ENCODE results near the gene SLC49A3.

SLC49A3 gene

GRCh38 chr4:726235-726787 is 37.4 kb upstream of the SLC49A3 start:
- TF ChIP-seq CTCF (IDR thresholded peaks at IDR 0.05; ENCODE audit: borderline replicate concordance, extremely low read depth, low read length, poor library complexity, severe bottlenecking): no peak
- no peak for TF ChIP-seq EZH2 (IDR thresholded peaks at IDR 0.05; ENCODE audit: borderline replicate concordance, low read depth, low read length, severe bottlenecking)
- Histone ChIP-seq H3K27ac (ENCODE audit: low read length) (no peak overlapping the region), H3K4me3 (ENCODE audit: low read depth in 1 of 2, low read length in 2 of 2) (no peak overlapping the region), H3K9me3 (ENCODE audit: insufficient read depth, low read length, severe bottlenecking) (no peaks in the 10 kb centered on the region), H3K79me2 (ENCODE audit: insufficient read depth, low read length) (peaks cover 81% of the 10 kb centered on the region), H3K27me3 (ENCODE audit: insufficient read depth, low read length, poor library complexity) (no peaks in the 10 kb centered on the region), H3K36me3 (ENCODE audit: insufficient read depth, low read length) (peaks cover 46% of the 10 kb centered on the region), H4K20me1 (ENCODE audit: insufficient read depth, low read length) (peaks cover 83% of the 10 kb centered on the region), H2AFZ (ENCODE audit: low read depth, low read length) (no peak overlapping the region), H3K4me1 (ENCODE audit: insufficient read depth, low read length) (no peaks in the 10 kb centered on the region), H3K4me2 (ENCODE audit: insufficient read depth, low read length) (no peak overlapping the region), H3K9ac (ENCODE audit: low read depth, low read length) (no peak overlapping the region)
- ATAC-seq (ENCODE audit: insufficient read depth, low read depth) (no peak; the same call in 2 of the 3 replicates), DNase-seq (no peak)

- Histone ChIP-seq H3K36me3 (ENCODE audit: insufficient read depth, low read length) (peaks cover 43% of the 10 kb centered on the region), H2AFZ (ENCODE audit: low read depth, low read length) (no peak overlapping the region), H3K4me3 (ENCODE audit: low read depth in 1 of 2, low read length in 2 of 2) (no peak overlapping the region), H3K27me3 (ENCODE audit: insufficient read depth, low read length, poor library complexity) (no peaks in the 10 kb centered on the region), H3K9ac (ENCODE audit: low read depth, low read length) (no peak overlapping the region), H3K79me2 (ENCODE audit: insufficient read depth, low read length) (peaks cover 87% of the 10 kb centered on the region), H3K27ac (ENCODE audit: low read length) (no peak overlapping the region), H3K4me2 (ENCODE audit: insufficient read depth, low read length) (no peak overlapping the region), H4K20me1 (ENCODE audit: insufficient read depth, low read length) (peaks cover 84% of the 10 kb centered on the region), H3K9me3 (ENCODE audit: insufficient read depth, low read length, severe bottlenecking) (no peaks in the 10 kb centered on the region), H3K4me1 (ENCODE audit: insufficient read depth, low read length) (no peaks in the 10 kb centered on the region)
- TF ChIP-seq EZH2 (IDR thresholded peaks at IDR 0.05; ENCODE audit: borderline replicate concordance, low read depth, low read length, severe bottlenecking) (no peak), CTCF (IDR thresholded peaks at IDR 0.05; ENCODE audit: borderline replicate concordance, extremely low read depth, low read length, poor library complexity, severe bottlenecking) (no peak)
- no peak for ATAC-seq (ENCODE audit: insufficient read depth, low read depth)
- no peak for DNase-seq
These were observed 36.7 kb upstream of the SLC49A3 start for GRCh38 chr4:725391-726234.

GRCh38 chr4:723751-724530 is 35.0 kb upstream of the SLC49A3 start:
- H3K36me3 ChIP-seq (ENCODE audit: insufficient read depth, low read length): peaks cover 48% of the 10 kb centered on the region
- no peak overlapping the region for H3K9ac ChIP-seq (ENCODE audit: low read depth, low read length)
- no peaks in the 10 kb centered on the region for H3K4me1 ChIP-seq (ENCODE audit: insufficient read depth, low read length)
- ATAC-seq (ENCODE audit: insufficient read depth, low read depth): no peak
- H3K4me2 ChIP-seq (ENCODE audit: insufficient read depth, low read length): no peak overlapping the region
- no peak overlapping the region for H2AFZ ChIP-seq (ENCODE audit: low read depth, low read length)
- TF ChIP-seq CTCF (IDR thresholded peaks at IDR 0.05; ENCODE audit: borderline replicate concordance, extremely low read depth, low read length, poor library complexity, severe bottlenecking): no peak
- TF ChIP-seq EZH2 (IDR thresholded peaks at IDR 0.05; ENCODE audit: borderline replicate concordance, low read depth, low read length, severe bottlenecking): no peak
- peaks cover 91% of the 10 kb centered on the region for H3K79me2 ChIP-seq (ENCODE audit: insufficient read depth, low read length)
- peaks cover 86% of the 10 kb centered on the region for H4K20me1 ChIP-seq (ENCODE audit: insufficient read depth, low read length)
- no peak overlapping the region for H3K27ac ChIP-seq (ENCODE audit: low read length)
- no peaks in the 10 kb centered on the region for H3K27me3 ChIP-seq (ENCODE audit: insufficient read depth, low read length, poor library complexity)
- DNase-seq: no peak
- no peaks in the 10 kb centered on the region for H3K9me3 ChIP-seq (ENCODE audit: insufficient read depth, low read length, severe bottlenecking)
- no peak overlapping the region for H3K4me3 ChIP-seq (ENCODE audit: low read depth in 1 of 2, low read length in 2 of 2)
